ENCODE measurements around the gene AKR1C4.

The AKR1C4 gene

GRCh38 chr10:5146920-5147254 is 49.8 kb upstream of the AKR1C4 start:
- CTCF ChIA-PET = interaction anchor here (0.6 kb wide), 1 partner anchor 237 kb away, joined by 5 read pairs; no protein-coding TSS in a partner anchor
- Histone ChIP-seq H3K4me1 (ENCODE audit: control insufficient read depth, insufficient read depth, low read length) (no peaks in the 10 kb centered on the region), H3K9me3 (ENCODE audit: control insufficient read depth, insufficient read depth, low read depth, low read length) (no peaks in the 10 kb centered on the region), H3K27ac (ENCODE audit: extremely low read depth, low read depth, low read length) (no peak overlapping the region), H3K36me3 (ENCODE audit: control insufficient read depth in 2 of 2, insufficient read depth in 1 of 2, low read length in 2 of 2) (no peaks in the 10 kb centered on the region), H3K4me3 (ENCODE audit: low read depth, low read length) (no peak overlapping the region)
- POLR2A ChIA-PET = no interaction called here
- TF ChIP-seq ZNF704 (tag by site-specific recombination; IDR thresholded peaks at IDR 0.05) (no peak), ZNF792 (tag by site-specific recombination; IDR thresholded peaks at IDR 0.05) (no peak), SP3 (tag by site-specific recombination; IDR thresholded peaks at IDR 0.05) (no peak), ZBTB10 (tag by site-specific recombination; IDR thresholded peaks at IDR 0.05) (no peak), ZFP37 (tag by site-specific recombination; IDR thresholded peaks at IDR 0.05) (no peak), ATF2 (tag by site-specific recombination; IDR thresholded peaks at IDR 0.05; ENCODE audit: low read depth) (no peak), ZNF768 (tag by site-specific recombination; IDR thresholded peaks at IDR 0.05) (no peak), ZNF658 (tag by site-specific recombination; IDR thresholded peaks at IDR 0.05) (no peak), ZNF133 (tag by site-specific recombination; IDR thresholded peaks at IDR 0.05) (no peak), ZNF747 (tag by site-specific recombination; IDR thresholded peaks at IDR 0.05) (no peak), ZNF776 (tag by site-specific recombination; IDR thresholded peaks at IDR 0.05; ENCODE audit: borderline replicate concordance) (no peak), ZNF302 (tag by site-specific recombination; IDR thresholded peaks at IDR 0.05; ENCODE audit: low read depth) (no peak)

- CTCF ChIA-PET = interaction anchor here (0.6 kb wide), 1 partner anchor 236 kb away, joined by 5 read pairs; no protein-coding TSS in a partner anchor
Observed at GRCh38 chr10:5147255-5147980, 49.2 kb upstream of the AKR1C4 start.

GRCh38 chr10:5147981-5148677 is 48.5 kb upstream of the AKR1C4 start:
- POLR2A ChIA-PET = no interaction called here
- H3K4me3 ChIP-seq (ENCODE audit: low read depth, low read length) = no peak overlapping the region
- CTCF ChIA-PET = no interaction called here
- H3K27ac ChIP-seq (ENCODE audit: extremely low read depth, low read depth, low read length) = no peak overlapping the region
- TF ChIP-seq KLF1 (tag by site-specific recombination; IDR thresholded peaks at IDR 0.05) (no peak), ZFP3 (tag by site-specific recombination; IDR thresholded peaks at IDR 0.05; ENCODE audit: low read depth) (no peak)
- H3K9me3 ChIP-seq (ENCODE audit: control insufficient read depth, insufficient read depth, low read depth, low read length) = no peaks in the 10 kb centered on the region
- H3K4me1 ChIP-seq (ENCODE audit: control insufficient read depth, insufficient read depth, low read length) = no peaks in the 10 kb centered on the region
- no peaks in the 10 kb centered on the region for H3K36me3 ChIP-seq (ENCODE audit: control insufficient read depth in 2 of 2, insufficient read depth in 1 of 2, low read length in 2 of 2)

More at GRCh38 chr10:5147255-5147980, 49.2 kb upstream of the AKR1C4 start:
- Histone ChIP-seq H3K27ac (ENCODE audit: extremely low read depth, low read depth, low read length) (no peak overlapping the region), H3K36me3 (ENCODE audit: control insufficient read depth in 2 of 2, insufficient read depth in 1 of 2, low read length in 2 of 2) (no peaks in the 10 kb centered on the region), H3K4me1 (ENCODE audit: control insufficient read depth, insufficient read depth, low read length) (no peaks in the 10 kb centered on the region), H3K4me3 (ENCODE audit: low read depth, low read length) (no peak overlapping the region), H3K9me3 (ENCODE audit: control insufficient read depth, insufficient read depth, low read depth, low read length) (no peaks in the 10 kb centered on the region)
- POLR2A ChIA-PET = no interaction called here
- TF ChIP-seq FEZF1 (tag by site-specific recombination; IDR thresholded peaks at IDR 0.05) = no peak
